Pancreas (tissue), 10 donors: ENCODE results near the gene FIBCD1. TPM values are rescaled to one million over a fixed set of nuclear protein-coding genes. Genes with fewer than 3 reads are reported as not detected.

Experiments
- ATAC-seq, 4 donors: fragments of 200-7000 bp; cut with Tn5 transposase; one replicate each; pipeline versions ENCODE4 v1.8.0 to v1.9.1; 2020; ENCODE audit warnings: mild to moderate bottlenecking in 4 of 4, moderate library complexity in 4 of 4
- DNase-seq, 6 donors: peaks; one replicate each; pipeline ENCODE4 v3.0.0-alpha.2; 2020
- FAIRE-seq: peaks from 2 replicates; lab custom pipeline; 2012; peaks lifted over from hg19 to GRCh38; lab: Jason Lieb, UNC
- H3K27ac ChIP-seq, 4 donors: fragments of 200-600 bp; sonication (generic); 1 replicate in 3 of 4; 2 replicates in 1 of 4; pipeline versions ENCODE4 v1.5.0 to v1.8.0; 2020
- H3K27me3 ChIP-seq, 4 donors: fragments of 200-600 bp; one replicate each; pipeline ENCODE4 v1.8.0; 2021
- H3K36me3 ChIP-seq, 3 donors: fragments of 200-600 bp; sonication (generic) in 1 of 3; one replicate each; pipeline versions ENCODE4 v1.5.0 to v1.8.0; 2020 to 2021
- H3K4me1 ChIP-seq, 3 donors: fragments of 200-600 bp; one replicate each; pipeline ENCODE4 v1.8.0; 2021
- H3K4me3 ChIP-seq, 4 donors: fragments of 200-600 bp; sonication (generic) in 2 of 4; one replicate each; pipeline versions ENCODE4 v1.5.0 to v1.8.0; 2020 to 2021
- H3K9me3 ChIP-seq, 4 donors: fragments of 200-600 bp; one replicate each; pipeline ENCODE4 v1.8.0; 2021
- CTCF ChIP-seq, 4 donors: fragments of 200-600 bp; sonication (generic) in 3 of 4; IDR thresholded peaks; one replicate each; pipeline versions ENCODE4 v1.5.0 to v1.8.0; 2021; ENCODE audit warnings: antibody characterized with exemption in 4 of 4
- WGBS, 2 donors: extraction: QIAGEN DNeasy Blood & Tissue Kit; methylation state at CpG; one replicate each; pipeline ENCODE4 v1.1.7; 2013; 5-methylcytosine and 5-hydroxymethylcytosine counted together
- intact Hi-C, 3 donors: fragments of 100-400 bp; cut with DNase I; formaldehyde crosslinking; loops; one replicate each; pipeline versions ENCODE4 v1.11.1 to v1.14.2; 2022
- polyA plus RNA-seq, 2 donors: library from polyadenylated mRNA; stranded (reverse); fragments of 200-250 nt; gene quantifications; one replicate each; pipeline ENCODE4 v1.2.3, GENCODE V29; 2013
- total RNA-seq, 6 donors: library from RNA; stranded (reverse); fragmentation: NEBNext Ultra II Directional in 4 of 6; extraction: Animal tissue kit (Norgen Biotek cat#: 25700) in 4 of 6; gene quantifications; one replicate each; pipeline versions ENCODE4 v1.2.1 to v1.2.4, GENCODE V29; 2021 to 2023
- donor health status: healthy with polysubstance abuse.
- donor health status: DM: no; HTN: no; CAD: no; lungs with moderate emphysema.
- donor health status: DM: no; HTN: no; CAD: no.
- donor health status: control.
- donor health status: control.
- donor health status: Bipolar disorder and iron deficiency.
- donor health status: DM: yes; HTN: yes; CAD: no.
- donor health status: DM: no; HTN: no; CAD: no.
- donor health status: DM: no; HTN: no; CAD: no.
- donor health status: DM: yes; HTN: yes; CAD: no.

Gene FIBCD1
- total and polyA plus RNA-seq, 8 donors: 0.47 TPM; not detected in 7

- ATAC-seq (no peak), DNase-seq (no peak), FAIRE-seq (no peak)
- no peak for TF ChIP-seq CTCF (IDR thresholded peaks at IDR 0.05)
- H3K4me3 ChIP-seq: no peak overlapping the region
- no peaks in the 10 kb centered on the region for H3K4me1 ChIP-seq
- H3K9me3 ChIP-seq: no peaks in the 10 kb centered on the region
- no peaks in the 10 kb centered on the region for H3K36me3 ChIP-seq
- no peaks in the 10 kb centered on the region for H3K27me3 ChIP-seq
- intact Hi-C loops: no loop called here
- no peak overlapping the region for H3K27ac ChIP-seq
- 61 to 66% methylated on average over 8 of the region's 8 CpGs for WGBS, 2 donors
Measured at GRCh38 chr9:130949188-130950038, 10.4 kb upstream of the FIBCD1 start.

DNA sequence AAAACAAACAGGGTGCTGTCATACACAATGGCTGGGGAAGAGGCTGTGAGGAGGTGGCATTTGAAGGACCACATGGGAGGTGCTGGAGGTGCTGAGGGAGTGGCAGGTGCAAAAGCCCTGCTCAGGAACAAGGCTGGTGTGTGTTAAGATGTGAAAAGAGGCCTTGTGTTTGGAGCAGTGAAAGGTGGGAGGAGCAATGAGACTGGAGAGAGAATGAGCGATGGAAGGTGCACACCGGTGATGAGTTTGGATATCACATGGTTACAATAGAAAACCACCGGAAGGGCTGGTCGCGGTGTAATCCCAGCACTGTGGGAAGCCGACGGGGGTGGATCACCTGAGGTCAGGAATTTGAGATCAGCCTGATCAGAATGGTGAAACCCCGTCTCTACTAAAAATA is 9.2 kb upstream of the FIBCD1 start:
- Histone ChIP-seq H3K36me3 (no peaks in the 10 kb centered on the region), H3K4me3 (no peak overlapping the region), H3K4me1 (no peaks in the 10 kb centered on the region), H3K27ac (no peak overlapping the region), H3K27me3 (peaks cover 0 to 2% (median 0%) of the 10 kb centered on the region in 4 donors), H3K9me3 (no peaks in the 10 kb centered on the region)
- intact Hi-C loops: no loop called here
- TF ChIP-seq CTCF (IDR thresholded peaks at IDR 0.05): no peak
- ATAC-seq: no peak
- 13 to 22% methylated on average over 8 of the region's 8 CpGs for WGBS, 2 donors
- no peak for FAIRE-seq
- no peak for DNase-seq

GRCh38 chr9:130947618-130948140 is 8.6 kb upstream of the FIBCD1 start:
- FAIRE-seq (no peak), ATAC-seq (no peak), DNase-seq (no peak)
- Histone ChIP-seq H3K27me3 (peaks cover 0 to 7% (median 0%) of the 10 kb centered on the region in 4 donors), H3K4me3 (no peak overlapping the region), H3K27ac (no peak overlapping the region), H3K4me1 (no peaks in the 10 kb centered on the region), H3K9me3 (no peaks in the 10 kb centered on the region), H3K36me3 (no peaks in the 10 kb centered on the region)
- no peak for TF ChIP-seq CTCF (IDR thresholded peaks at IDR 0.05)
- intact Hi-C loops: no loop called here
- WGBS, 2 donors: 43 to 48% methylated on average over 13 of the region's 13 CpGs

DNA sequence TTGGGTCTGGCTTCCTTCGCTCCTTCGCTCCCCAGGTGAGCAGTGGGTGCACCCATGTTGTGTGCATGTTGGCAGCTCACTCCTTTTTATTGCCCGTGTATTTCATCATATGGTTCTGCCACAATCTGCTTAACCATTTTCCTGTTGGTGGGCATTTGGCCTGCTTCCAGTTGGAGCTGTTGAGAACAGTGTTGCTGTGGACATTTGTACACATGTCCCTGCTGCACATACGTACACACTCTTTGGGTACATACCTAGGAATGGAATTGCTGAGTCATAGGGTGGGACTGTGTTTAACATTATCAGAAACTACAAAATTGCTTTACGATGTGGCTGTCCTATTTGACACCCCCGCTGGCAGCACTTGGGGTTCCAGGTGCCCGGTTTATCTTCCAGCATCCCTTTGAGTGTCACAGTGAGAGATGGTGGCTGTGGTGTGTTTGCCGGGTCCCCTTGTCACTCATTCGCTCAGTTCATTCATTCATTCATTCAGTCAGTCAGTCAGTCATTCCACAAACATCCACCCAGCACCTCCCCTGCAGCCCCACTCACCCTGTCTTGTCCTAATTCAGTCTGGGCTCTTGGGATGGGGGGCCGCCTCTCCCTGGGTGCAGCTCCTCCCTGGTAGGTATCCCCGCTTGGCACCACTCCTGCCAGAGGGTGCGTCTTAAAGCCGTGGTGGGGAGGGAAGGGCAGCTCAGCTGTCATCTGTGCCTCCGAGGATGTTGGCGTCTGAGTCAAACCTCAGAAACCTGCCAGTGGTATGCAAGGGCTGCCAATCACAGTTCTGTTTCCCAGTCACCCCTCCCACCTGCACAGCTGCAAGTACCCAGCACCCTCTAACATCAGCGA is 7.9 kb upstream of the FIBCD1 start:
- Histone ChIP-seq H3K27ac (no peak overlapping the region), H3K36me3 (no peaks in the 10 kb centered on the region), H3K27me3 (peaks cover 0 to 8% (median 0%) of the 10 kb centered on the region in 4 donors), H3K9me3 (no peaks in the 10 kb centered on the region), H3K4me3 (no peak overlapping the region), H3K4me1 (no peaks in the 10 kb centered on the region)
- intact Hi-C loops: no loop called here
- 37 to 49% methylated on average over 16 of the region's 16 CpGs for WGBS, 2 donors
- no peak for ATAC-seq
- no peak for FAIRE-seq
- no peak for TF ChIP-seq CTCF (IDR thresholded peaks at IDR 0.05)
- no peak for DNase-seq
